Heart right ventricle (tissue), 16 donors: ENCODE measurements around the gene GALNTL6. TPM values are rescaled to one million over a fixed set of nuclear protein-coding genes. Genes with fewer than 3 reads are reported as not detected.

Experiments used
- ATAC-seq, 8 donors: fragments of 200-7000 bp; cut with Tn5 transposase; one replicate each; pipeline ENCODE4 v1.9.1; 2020; ENCODE audit warnings: mild to moderate bottlenecking in 8 of 8, moderate library complexity in 8 of 8, moderate number of reproducible peaks in 1 of 8
- DNase-seq, 2 donors: peaks; one replicate each; pipeline ENCODE4 v3.0.0-alpha.2; 2020
- H3K27ac ChIP-seq, 10 donors: fragments of 200-600 bp; sonication (generic) in 2 of 10; one replicate each; pipeline versions ENCODE4 v1.5.0 to v1.8.0; 2020 to 2022; ENCODE audit warnings: mild to moderate bottlenecking in 3 of 10
- H3K27me3 ChIP-seq, 7 donors: fragments of 200-600 bp; one replicate each; pipeline ENCODE4 v1.8.0; 2021 to 2022; ENCODE audit warnings: mild to moderate bottlenecking in 2 of 7
- H3K36me3 ChIP-seq, 9 donors: fragments of 200-600 bp; sonication (generic) in 1 of 9; one replicate each; pipeline versions ENCODE4 v1.5.0 to v1.8.0; 2020 to 2022; ENCODE audit warnings: mild to moderate bottlenecking in 2 of 9
- H3K4me1 ChIP-seq, 9 donors: fragments of 200-600 bp; sonication (generic) in 1 of 9; one replicate each; pipeline versions ENCODE4 v1.5.0 to v1.8.0; 2020 to 2022; ENCODE audit warnings: mild to moderate bottlenecking in 4 of 9
- H3K4me3 ChIP-seq, 10 donors: fragments of 200-600 bp; sonication (generic) in 2 of 10; one replicate each; pipeline versions ENCODE4 v1.5.0 to v1.8.0; 2020 to 2022; ENCODE audit warnings: mild to moderate bottlenecking in 7 of 10, moderate library complexity in 2 of 10
- H3K9me3 ChIP-seq, 11 donors: fragments of 200-600 bp in 10 of 11; sonication (generic) in 2 of 11; one replicate each; pipeline versions ENCODE4 v1.5.0 to v1.8.0; 2013 to 2022; ENCODE audit warnings: mild to moderate bottlenecking in 2 of 11, control low read depth in 1 of 11, moderate library complexity in 1 of 11
- CTCF ChIP-seq, 9 donors: fragments of 200-600 bp; sonication (generic) in 2 of 9; IDR thresholded peaks; one replicate each; pipeline versions ENCODE4 v1.5.0 to v1.8.0; 2021 to 2022; ENCODE audit warnings: antibody characterized with exemption in 9 of 9, mild to moderate bottlenecking in 5 of 9, moderate library complexity in 1 of 9
- WGBS, 2 donors: extraction: QIAGEN DNeasy Blood & Tissue Kit; methylation state at CpG; one replicate each; pipeline ENCODE4 v1.1.7; 2013; ENCODE audit warnings: inconsistent platforms in 1 of 2; 5-methylcytosine and 5-hydroxymethylcytosine counted together
- intact Hi-C, 10 donors: fragments of 100-400 bp; cut with DNase I; formaldehyde crosslinking; loops; one replicate each; pipeline versions ENCODE4 v1.11.1 to v1.14.2; 2022
- polyA plus RNA-seq, 2 donors: library from polyadenylated mRNA; stranded (reverse); fragments of 200-250 nt; gene quantifications; one replicate each; pipeline ENCODE4 v1.2.3, GENCODE V29; 2013
- total RNA-seq, 10 donors: library from RNA; stranded (reverse); fragmentation: NEBNext Ultra II Directional in 3 of 10; extraction: Animal tissue kit (Norgen Biotek cat#: 25700) in 3 of 10; gene quantifications; one replicate each; pipeline versions ENCODE4 v1.2.1 to v1.2.4, GENCODE V29; 2021 to 2023
- donor health status: Arrhythmogenic right ventricular cardiomyopathy.
- donor health status: ischemic (EF 13 %, LVEDD 7.1; RV severe dilation, severe dysfunction).
- donor health status: healthy with polysubstance abuse.
- donor health status: DM: no; HTN: yes; CAD: no.
- donor health status: DM: no; HTN: no; CAD: no.
- donor health status: ischemic (EF 25% LVEDD 6.9; RV normal size, moderate dysfunction).
- donor health status: ischemic (EF 25% LVEDD 5.7; RV mildly dilated, moderate dysfunction).
- donor health status: healthy.
- donor health status: DM: yes; HTN: yes; CAD: no.
- donor health status: Ischemic cardiomyopathy.
- donor health status: ischemic (EF 35%, LVEDD 5.7; RV mildly dilated, moderate dysfunction).
- donor health status: nonischemic (EF 11% LVEDD 7.7; RV severe dilation, severe dysfunction).
- donor health status: DM: yes; HTN: yes; CAD: no.
- donor health status: PGD.
- donor health status: ischemic (EF 29% LVEDD 5.4; RV normal size, mild dysfunction).
- donor health status: nonischemic (EF 23%, LVEDD 6.1; RV moderate dilation, normal function).

GALNTL6 gene
- total and polyA plus RNA-seq, 12 donors = 0.14 to 2.6 (median 0.49) TPM; not detected in 6

GRCh38 chr4:172147687-172148086, 334.5 kb downstream of the GALNTL6 start:
- 43 to 58% methylated on average over 2 of the region's 2 CpGs for WGBS, 2 donors
- intact Hi-C loops = no loop called here
- H3K9me3 ChIP-seq = no peaks in the 10 kb centered on the region
- peaks cover 0 to 4% (median 0%) of the 10 kb centered on the region in 9 donors for H3K4me1 ChIP-seq
- ATAC-seq = no peak
- no peak overlapping the region for H3K27ac ChIP-seq
- H3K27me3 ChIP-seq = no peaks in the 10 kb centered on the region
- no peak for TF ChIP-seq CTCF (IDR thresholded peaks at IDR 0.05)
- no peak overlapping the region for H3K4me3 ChIP-seq
- H3K36me3 ChIP-seq = no peaks in the 10 kb centered on the region
- DNase-seq = no peak

GRCh38 chr4:172149329-172149728, 336.1 kb downstream of the GALNTL6 start:
- Histone ChIP-seq H3K27me3 (no peaks in the 10 kb centered on the region), H3K9me3 (no peaks in the 10 kb centered on the region), H3K4me3 (no peak overlapping the region), H3K4me1 (peaks cover 0 to 4% (median 0%) of the 10 kb centered on the region in 9 donors), H3K36me3 (no peaks in the 10 kb centered on the region), H3K27ac (no peak overlapping the region)
- DNase-seq (no peak), ATAC-seq (peak in 5 of 8 donors; percentile 25 to 78 (median 61))
- intact Hi-C loops = no loop called here
- no peak for TF ChIP-seq CTCF (IDR thresholded peaks at IDR 0.05)
- 26 to 28% methylated on average over 5 of the region's 5 CpGs for WGBS, 2 donors

- Histone ChIP-seq H3K27me3 (no peaks in the 10 kb centered on the region), H3K27ac (no peak overlapping the region), H3K9me3 (peaks cover 0 to 5% (median 0%) of the 10 kb centered on the region in 11 donors), H3K4me1 (peaks cover 0 to 4% (median 0%) of the 10 kb centered on the region in 9 donors), H3K4me3 (no peak overlapping the region), H3K36me3 (no peaks in the 10 kb centered on the region)
- no peak for ATAC-seq
- no peak for DNase-seq
- 75 to 84% methylated on average over 3 of the region's 3 CpGs for WGBS, 2 donors
- intact Hi-C loops = no loop called here
- TF ChIP-seq CTCF (IDR thresholded peaks at IDR 0.05) = no peak
These were observed 339.1 kb downstream of the GALNTL6 start for GRCh38 chr4:172152284-172152683.

GRCh38 chr4:172153719-172154118, 340.5 kb downstream of the GALNTL6 start:
- no peak for DNase-seq
- Histone ChIP-seq H3K27me3 (no peaks in the 10 kb centered on the region), H3K9me3 (peaks cover 0 to 5% (median 0%) of the 10 kb centered on the region in 11 donors), H3K36me3 (no peaks in the 10 kb centered on the region), H3K4me1 (peaks cover 0 to 4% (median 0%) of the 10 kb centered on the region in 9 donors), H3K27ac (no peak overlapping the region), H3K4me3 (no peak overlapping the region)
- ATAC-seq = no peak
- 78 to 83% methylated on average over 4 of the region's 4 CpGs for WGBS, 2 donors
- intact Hi-C loops = no loop called here
- no peak for TF ChIP-seq CTCF (IDR thresholded peaks at IDR 0.05)
